Measurements from ENCODE around the gene SORCS2.

GRCh38 chr4:7524064-7524682 is 331.8 kb downstream of the SORCS2 start:
- no peak for TF ChIP-seq CTCF (IDR thresholded peaks at IDR 0.05)
- no peak for TF ChIP-seq EZH2 (IDR thresholded peaks at IDR 0.05; ENCODE audit: borderline replicate concordance, insufficient read depth, low read depth, low read length, poor library complexity, severe bottlenecking)
